22Rv1 (cell line): ENCODE measurements around the gene KCTD21.
A peak's percentile ranks its signal among the peaks of the same experiment; 100 is the strongest.

Source experiments
- H3K27ac ChIP-seq: fragments of 450-650 bp; 2 replicates; pipeline ENCODE4 v1.5.1; 2017
- ZFX ChIP-seq: fragments of 450-650 bp; IDR thresholded peaks from 2 replicates; pipeline ENCODE4 v1.6.1; 2017; ENCODE audit warnings: antibody characterized with exemption, borderline replicate concordance
- TF ChIP-seq, protein P1 (sequence below): fragments of 450-650 bp; IDR thresholded peaks from 2 replicates; pipeline ENCODE4 v1.5.1; 2017; ENCODE audit warnings: mild to moderate bottlenecking

Gene KCTD21

DNA sequence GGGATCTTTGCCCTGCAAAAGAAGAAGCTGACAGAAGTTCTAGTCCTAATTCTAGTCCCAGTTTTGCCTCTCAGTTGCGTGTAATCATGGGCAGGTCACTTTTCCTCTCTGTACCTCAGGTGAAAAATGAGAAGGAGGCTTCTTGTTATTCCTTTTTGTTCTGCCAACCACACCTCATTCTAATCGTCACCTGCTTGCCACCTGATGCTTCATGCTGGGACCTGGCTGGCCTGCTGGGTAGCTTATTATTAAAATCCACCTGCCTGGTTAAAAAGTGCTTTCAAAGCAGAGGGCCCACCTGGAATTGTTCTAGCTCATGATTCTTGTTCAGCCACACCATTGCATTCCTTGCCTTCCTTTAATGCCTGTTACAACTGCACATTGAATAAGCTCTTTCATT is 40.6 kb downstream of the KCTD21 start:
- no peak overlapping the region for H3K27ac ChIP-seq
- TF ChIP-seq ZFX, result no peak

DNA sequence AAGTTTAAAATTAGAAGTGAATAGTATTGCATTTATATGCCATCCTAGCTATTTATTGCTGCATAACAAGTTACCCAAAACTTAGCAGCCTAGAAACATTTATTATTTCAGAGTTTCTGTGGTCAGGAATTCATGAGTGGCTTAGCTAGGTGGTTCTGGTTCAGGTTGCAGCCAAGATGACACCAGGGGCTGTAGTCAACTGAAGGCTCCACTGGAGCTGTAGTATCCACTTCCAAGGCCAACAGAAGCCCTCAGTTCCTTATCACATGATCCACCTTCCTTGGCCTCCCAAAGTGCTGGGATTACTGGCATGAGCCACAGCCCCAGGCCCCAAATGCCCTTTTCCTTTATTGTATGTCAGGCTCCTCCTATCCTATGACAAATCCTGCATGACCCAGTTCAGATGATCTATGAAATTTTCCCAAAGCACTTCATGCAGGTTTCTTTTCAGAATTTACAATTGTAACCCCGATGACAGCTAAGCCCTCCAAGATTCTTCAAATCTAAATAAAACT is 42.9 kb downstream of the KCTD21 start:
- TF ChIP-seq, protein P1, sequence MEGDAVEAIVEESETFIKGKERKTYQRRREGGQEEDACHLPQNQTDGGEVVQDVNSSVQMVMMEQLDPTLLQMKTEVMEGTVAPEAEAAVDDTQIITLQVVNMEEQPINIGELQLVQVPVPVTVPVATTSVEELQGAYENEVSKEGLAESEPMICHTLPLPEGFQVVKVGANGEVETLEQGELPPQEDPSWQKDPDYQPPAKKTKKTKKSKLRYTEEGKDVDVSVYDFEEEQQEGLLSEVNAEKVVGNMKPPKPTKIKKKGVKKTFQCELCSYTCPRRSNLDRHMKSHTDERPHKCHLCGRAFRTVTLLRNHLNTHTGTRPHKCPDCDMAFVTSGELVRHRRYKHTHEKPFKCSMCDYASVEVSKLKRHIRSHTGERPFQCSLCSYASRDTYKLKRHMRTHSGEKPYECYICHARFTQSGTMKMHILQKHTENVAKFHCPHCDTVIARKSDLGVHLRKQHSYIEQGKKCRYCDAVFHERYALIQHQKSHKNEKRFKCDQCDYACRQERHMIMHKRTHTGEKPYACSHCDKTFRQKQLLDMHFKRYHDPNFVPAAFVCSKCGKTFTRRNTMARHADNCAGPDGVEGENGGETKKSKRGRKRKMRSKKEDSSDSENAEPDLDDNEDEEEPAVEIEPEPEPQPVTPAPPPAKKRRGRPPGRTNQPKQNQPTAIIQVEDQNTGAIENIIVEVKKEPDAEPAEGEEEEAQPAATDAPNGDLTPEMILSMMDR, result no peak
- TF ChIP-seq ZFX, result no peak

DNA sequence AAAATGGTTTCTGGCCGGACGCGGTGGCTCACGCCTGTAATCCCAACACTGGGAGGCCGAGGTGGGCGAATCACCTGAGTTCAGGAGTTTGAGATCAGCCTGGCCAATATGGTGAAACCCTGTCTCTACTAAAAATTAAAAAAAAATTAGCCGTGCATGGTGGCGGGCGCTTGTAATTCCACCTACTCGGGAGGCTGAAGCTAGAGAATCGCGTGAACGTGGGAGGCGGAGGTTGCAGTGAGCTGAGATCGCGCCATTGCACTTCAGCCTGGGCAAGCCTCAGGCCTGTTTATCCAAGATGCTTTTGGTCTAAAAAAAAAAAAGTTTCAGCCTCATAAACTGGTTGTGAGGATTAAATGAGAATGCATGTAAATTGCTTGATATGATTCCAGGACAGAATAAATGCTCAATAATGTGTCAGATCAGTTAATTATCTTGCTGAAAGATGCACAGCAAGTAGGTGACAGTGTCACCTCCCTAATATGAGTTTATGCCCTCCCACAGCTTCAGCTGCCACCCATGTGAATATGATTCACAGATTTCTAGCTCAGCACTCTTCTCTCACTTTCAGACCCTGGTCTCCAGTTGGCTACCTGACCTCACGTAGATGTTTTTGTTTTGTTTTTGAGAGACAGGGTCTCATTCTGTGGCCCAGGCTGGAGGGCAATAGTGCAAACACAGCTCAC is 47.9 kb downstream of the KCTD21 start:
- TF ChIP-seq, protein P1, result no peak
- no peak for TF ChIP-seq ZFX
- H3K27ac ChIP-seq, result no peak overlapping the region

More for the DNA sequence above, 42.9 kb downstream of the KCTD21 start:
- H3K27ac ChIP-seq, result no peak overlapping the region

DNA sequence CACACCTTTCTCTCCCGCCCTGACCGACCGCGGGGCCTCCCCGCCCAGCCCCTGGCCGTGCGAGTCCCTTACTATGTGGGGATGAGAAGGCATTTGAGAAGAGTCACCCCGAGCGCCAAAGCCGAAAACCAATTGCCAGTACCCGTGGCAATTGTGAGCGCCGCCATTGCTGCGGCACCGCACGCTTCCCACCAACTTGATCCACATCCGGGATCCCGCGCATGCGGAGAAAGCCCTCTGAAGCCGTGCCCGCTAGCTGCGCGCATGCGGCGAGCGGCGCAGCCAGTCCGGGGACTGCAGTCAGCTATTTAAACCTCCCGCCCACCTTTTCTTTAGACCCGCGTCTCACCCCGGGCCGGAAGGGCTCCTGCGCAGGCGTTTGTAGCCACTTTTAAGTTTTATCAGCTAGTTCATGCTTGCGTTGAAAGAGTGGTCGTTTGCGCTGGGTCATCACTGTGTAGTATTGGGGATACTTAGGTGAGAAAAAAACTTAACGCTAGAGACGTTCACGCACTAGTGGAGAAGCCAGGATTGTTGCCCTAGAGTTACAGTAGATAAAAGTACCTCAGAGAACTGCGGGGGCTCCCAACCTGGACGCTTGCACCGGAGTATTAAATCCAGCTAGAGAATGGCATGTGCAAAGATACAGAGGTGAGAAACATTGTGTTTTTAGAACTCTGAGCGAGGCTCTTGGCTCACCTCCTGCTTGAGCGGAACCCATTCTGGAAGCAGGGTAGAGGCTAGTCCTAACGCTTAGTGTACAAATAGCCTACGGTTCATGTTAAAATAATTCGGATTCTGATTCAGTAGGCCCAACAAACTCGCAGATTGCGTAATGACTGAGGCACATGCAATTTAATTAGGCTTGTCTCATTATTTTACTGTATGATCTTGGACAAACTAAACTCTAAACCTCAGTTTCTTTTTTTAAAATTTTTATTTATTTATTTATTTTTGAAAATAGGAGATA is 48.7 kb downstream of the KCTD21 start, which contains the start of gene ALG8:
Gene ALG8, minus strand, starts transcription at position 205 of the 970 bp plus-strand sequence. Its CDS starts 38 bp downstream, at position 167.
- TF ChIP-seq, protein P1, result no peak

DNA sequence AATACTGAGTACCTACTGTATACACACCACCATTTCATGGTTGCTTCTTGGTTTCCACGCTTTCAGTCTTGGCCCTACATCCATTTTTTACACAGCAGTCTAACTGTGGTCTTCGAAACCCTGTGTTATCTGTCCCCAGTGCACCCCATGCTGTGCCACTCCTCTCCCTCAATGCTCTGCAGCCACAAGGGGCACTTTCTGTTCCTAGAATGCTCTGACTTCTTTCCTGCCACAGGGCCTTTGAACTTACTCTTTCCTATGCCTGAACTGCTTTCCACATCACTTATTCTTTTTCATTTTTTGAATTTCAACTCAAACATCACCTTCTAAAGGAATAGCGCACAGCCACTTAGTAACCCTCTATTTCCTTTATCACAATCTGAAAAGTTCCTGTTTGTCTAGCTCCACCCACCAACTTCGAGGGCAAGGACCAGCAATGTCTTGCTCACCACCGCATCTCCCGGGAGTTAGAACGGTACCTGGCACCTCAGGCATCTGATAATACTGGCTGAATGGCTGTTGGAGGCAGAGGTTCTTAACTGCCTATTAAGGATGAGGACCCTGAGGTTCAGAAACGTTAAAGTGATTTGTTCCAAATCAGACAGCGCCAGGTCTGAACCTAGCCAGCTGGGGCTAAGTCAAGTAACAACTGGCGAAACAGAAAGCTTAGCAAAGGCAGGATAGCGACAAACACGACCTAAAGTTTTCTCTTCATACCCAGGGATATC is 49.6 kb downstream of the KCTD21 start:
- peak overlapping the region; percentile 84 for H3K27ac ChIP-seq
- TF ChIP-seq ZFX, result no peak

More for the DNA sequence above, 48.7 kb downstream of the KCTD21 start, which contains the start of gene ALG8:
- H3K27ac ChIP-seq, result peak within 1 kb of the TSS; percentile 84

DNA sequence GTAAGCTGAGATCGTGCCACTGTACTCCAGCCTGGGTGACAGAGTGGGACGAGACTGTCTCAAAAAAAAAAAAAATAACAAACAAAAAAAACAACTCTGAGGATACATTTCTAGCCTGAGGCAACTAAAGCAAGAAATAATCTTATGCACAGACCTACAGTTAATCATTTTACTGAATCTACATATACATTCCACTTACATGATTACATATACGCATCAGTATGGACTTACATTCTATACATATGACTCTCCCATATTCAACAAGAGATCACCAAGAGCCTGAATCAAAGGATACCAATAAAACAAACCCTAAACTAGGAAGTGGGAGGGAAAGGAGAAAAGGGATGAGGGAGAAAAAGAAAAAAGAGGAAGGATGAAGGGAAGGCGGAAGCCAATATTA is 50.1 kb downstream of the KCTD21 start:
- TF ChIP-seq, protein P1, result no peak
- no peak for TF ChIP-seq ZFX
- H3K27ac ChIP-seq, result peak overlapping the region; percentile 84; the same call in 1 of the 2 replicates

DNA sequence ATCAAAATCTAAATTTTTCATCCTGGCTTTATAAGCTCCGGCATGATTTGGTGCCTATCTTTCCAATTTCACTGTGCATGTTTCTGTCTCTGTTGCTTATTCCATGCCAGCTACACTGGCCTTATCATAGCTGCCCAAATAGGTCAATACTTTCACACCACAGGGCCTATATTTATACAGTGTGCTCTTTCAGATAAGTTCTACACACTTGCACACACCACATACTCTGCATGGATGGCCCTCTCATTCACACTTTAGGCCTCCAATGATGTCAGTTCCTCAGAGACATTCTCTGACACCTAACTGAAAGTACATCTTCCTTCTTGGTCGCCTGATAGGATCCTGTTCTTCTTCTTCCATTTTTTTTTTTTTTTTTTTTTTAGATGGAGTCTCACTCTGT is 56.0 kb downstream of the KCTD21 start:
- no peak overlapping the region for H3K27ac ChIP-seq
- TF ChIP-seq, protein P1, result no peak
